Activated CD8-positive, alpha-beta memory T cell treated with anti-CD3 and anti-CD28 coated beads, Interleukin-2, amount 50 U/mL, for 24 hours (primary cell): Measurements from ENCODE around the gene THAP9.
A peak's percentile ranks its signal among the peaks of the same experiment; 100 is the strongest.
"Not testable (repeated sequence)": the region's sequence is repeated elsewhere in the genome, so short reads cannot be mapped to it uniquely, and the experiment has no call there.

Source experiments
- DNase-seq: peaks from one replicate; pipeline ENCODE4 v3.0.0-alpha.2; 2020; ENCODE audit errors: extremely low read depth

Gene THAP9

DNA sequence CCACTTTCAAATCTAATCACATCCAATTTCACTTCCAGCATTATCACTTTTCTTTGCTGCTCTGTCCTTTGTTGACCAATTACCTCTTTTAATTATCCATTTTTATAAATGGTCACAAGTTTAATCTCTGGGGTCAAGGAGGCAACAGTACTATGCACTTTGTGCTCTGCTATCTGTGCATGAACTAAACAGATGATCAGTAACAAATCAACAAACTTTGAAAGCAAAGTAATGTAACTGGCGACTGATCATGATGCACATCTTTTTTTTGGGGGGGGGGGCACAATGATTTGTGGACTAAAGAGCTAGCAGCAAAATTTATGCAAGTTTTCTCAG lies 8.1 kb upstream of the THAP9 start:
- no peak for DNase-seq

DNA sequence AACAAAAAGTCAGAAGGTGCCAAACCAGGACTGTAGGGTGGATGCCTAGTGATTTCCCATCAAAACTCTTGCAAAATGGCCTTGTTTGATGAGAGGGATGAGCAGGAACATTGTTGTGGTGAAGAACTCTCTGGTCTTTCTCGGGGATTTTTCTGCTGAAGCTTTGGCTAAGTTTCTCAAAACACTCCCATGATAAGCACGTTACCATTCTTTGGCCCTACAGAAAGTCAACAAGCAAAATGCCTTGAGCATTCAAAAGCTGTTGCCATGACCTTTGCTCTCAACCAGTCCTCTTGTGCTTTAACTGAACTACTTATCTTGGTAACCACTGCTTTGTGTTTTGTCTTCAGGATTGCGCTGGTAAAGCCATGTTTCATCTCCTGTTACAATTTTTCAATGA lies 6.6 kb upstream of the THAP9 start:
- no peak for DNase-seq

DNA sequence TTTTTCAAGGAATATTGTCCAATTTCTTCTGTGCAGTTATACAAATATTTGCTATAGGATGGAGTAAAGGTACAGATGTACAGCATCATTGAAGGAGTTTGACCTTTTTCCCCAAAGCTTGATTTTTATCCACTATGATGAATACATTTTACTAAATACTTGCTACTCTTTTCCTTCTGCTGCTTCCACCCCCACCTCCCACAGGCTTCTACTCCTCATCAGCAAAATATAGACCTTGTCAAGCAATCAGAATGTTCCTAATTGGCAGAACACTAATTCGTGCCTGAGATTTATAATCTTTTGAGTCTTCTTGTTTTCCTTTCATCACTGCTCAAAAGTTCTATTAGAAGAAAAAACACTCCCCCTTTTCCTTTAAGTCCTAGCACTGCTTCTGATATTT lies 3.8 kb upstream of the THAP9 start:
- no peak for DNase-seq

DNA sequence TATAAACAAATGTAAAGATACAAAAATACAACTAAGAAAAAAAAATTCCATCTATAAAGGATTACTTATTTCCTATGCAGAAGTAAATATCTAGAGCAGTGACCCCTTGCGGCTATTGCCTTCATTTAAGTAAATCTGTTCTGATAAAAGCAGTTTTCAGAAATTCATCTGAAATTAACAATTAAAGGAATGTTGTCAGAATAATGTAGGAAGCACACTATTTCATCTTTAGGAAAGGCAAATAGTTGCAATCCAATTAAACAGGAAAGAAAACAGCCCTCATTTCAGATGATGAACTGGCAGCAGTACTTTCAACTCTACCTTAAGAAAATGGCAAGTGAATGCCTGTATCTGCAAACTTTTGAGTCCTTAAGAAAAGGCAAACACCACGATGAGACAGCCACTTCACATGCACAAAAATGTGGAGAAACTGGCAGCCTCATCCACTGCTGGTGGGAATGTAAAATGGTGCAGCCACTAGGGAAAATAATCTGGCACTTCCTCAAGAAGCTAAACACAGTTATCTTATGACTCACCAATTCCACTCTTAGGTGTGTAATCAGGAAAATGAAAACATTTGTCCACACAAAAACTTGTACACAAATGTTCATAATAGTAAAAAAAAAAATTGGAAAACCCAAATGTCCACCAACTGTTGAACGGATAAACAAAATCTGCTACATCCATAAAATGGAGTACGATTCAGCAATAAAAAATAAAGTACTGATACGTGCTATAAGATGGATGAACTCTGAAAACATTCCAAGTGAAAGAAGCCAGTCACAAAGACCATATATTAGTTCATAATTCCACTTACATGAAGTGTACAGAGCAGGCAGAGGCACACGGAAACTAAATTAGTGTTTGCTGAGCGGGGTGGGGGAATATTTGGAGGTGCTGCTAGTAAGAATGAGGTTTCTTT lies 2.0 kb upstream of the THAP9 start:
- no peak for DNase-seq

DNA sequence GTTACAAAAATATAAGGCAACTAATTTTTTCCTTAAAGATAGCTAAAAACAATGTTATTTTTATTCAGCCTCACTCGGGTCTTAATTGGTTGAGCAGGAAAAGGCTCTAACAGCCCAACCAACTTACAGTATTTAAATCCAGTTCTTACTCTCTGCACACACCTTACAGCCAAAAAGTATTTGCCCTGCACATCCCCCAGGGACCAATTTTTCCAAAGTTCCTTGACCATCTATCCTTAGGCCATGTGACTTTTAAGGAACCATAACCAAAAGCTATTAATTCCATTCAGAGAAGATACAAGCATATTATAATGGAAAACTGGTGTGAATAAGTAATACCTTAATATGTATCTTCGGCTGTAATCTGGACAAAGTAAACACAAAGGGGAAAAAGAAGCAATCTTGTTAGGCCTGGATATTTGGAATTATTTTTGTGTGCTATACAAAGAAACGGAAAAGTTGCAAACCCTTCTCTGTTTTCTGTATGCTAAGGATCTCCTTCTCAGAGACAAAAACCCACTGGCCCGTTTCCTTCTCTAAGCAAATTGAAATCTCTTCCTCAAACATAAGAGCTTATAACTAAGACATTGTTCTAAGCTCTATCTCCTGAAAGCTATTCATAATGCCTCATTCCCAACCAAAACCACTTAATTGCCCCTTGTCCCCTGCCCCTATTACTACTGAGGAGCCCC lies 1.0 kb upstream of the THAP9 start:
- no peak for DNase-seq

DNA sequence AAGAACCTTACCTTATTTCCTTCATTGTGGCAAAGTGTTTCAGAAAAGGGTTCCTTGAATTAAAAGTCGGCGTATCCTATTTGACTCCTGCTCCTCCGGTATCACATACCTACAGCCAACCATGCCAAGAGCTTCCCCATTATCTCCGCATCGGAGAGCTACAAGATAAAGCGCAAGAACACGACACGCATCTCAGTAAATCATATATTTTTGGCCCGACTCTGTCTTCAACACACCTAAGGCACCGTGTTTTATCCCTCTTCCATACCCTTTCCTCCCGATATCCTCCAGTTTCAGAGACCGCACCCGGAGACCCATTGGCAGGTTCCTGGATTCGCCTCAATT lies 497 bp upstream of the THAP9 start:
- DNase-seq = no peak

DNA sequence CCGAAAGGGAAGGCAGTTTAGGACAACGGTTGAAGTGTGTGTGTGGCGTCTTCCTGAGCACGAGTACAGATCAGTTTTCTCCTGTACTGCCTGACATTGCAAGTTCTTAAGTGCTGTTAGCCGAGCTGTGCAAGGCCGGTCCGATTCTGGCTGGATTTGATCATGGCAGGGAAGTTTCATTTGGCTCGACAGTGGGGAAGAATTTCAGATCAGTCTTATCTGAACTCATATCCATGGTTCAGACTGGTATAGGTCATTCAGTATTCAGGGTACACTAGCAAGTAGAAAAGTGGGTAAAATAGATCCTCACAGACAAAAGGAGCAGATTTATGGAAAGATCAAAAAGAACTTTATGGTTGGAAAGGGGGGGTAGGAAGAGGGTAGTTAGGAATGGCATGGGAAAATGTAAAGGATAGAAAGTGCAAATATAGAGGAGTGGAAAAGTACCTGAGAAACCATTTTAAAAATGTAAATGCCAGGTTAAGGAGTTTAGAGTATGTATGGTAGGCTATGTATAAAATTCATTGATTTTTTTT lies 716 bp downstream of the THAP9 start:
- DNase-seq = no peak

DNA sequence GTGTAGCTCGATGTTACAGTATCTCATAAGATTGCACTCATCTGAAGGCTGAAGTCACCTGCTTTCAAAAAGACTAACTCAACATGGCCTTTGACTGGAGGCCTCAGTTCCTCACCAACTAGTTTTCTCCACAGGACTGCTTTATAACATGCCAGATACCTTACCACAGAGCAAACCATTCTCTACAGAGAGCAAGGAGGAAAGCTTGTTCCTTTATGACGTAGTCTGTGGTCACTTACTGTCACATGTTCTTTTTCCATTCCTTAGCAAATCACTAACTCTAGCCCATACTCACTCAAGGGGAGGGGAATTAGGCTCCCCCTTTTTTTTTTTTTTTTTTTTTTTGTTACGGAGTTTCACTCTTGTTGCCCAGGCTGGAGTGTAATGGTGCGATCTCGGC lies 3.2 kb downstream of the THAP9 start:
- no peak for DNase-seq

DNA sequence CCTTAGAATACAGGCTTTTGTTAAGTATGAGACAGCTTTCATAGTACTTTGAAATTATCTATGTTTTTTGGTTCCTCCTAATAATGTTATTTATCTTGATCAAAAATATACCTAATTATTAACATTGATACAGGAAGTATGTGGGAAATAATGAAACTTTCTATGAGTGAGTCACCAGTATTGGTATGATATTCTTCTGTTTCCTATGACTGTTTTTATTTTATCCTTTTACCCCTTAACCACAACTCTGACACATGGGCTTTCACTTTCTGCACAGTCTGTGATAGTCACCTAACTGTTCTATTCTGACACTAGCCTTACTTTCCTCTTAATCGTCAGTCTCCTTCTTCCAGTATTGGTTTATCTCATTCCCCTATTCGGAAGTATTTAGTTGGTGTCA lies 4.7 kb downstream of the THAP9 start:
- DNase-seq = peak; percentile 26

DNA sequence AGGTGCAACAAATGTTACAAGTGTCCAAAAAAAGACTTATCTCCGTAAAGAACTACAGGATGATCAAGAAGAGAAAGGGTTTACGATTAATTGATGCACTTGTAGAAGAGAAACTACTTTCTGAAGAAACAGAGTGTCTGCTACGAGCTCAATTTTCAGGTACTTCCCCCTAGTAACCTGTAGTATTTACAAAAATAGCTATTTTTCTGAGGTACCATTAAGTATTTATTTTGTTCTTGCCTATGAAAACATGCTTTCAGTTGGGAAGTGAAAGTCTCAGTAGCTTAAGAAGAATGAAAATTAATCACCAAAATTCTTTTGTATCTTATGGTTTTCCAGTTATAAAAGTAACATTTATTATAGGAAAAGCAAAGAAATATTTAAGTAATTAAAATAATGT lies 5.9 kb downstream of the THAP9 start:
- no peak for DNase-seq

DNA sequence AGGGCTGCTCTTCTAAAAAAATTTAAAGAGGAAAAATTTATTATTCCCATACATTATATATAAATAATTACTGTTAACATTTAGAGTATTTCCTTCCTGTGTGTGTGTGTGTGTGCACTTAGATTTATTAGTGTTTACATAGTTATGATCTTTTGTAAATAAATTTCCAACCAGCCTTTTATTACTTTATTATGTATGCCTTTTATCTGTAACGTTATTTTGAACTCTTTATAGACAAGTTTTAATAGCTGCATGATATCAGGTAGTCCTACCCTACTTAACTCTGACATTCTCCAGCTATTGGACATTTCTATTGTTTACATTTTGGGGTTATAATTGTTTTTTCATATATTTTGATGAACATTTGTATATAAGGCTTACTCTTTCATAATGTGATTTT lies 8.8 kb downstream of the THAP9 start:
- no peak for DNase-seq

DNA sequence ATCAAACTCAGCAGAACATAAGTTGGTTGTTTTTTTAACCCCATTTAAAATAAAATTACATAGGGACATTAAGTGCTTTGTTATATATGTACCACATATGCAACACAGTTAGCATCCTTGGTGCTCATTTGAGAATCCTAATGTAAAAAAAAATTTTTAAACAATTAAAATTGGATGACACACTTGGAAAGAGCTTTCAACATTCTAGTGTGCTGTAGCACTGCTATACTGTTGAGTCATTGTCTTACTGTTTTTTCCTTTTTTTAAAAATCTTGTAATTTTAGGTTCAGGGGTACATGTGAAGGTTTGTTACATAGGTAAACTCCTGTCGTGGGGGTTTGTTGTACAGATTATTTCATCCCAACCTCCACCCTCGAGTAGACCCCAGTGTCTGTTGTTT lies 12.8 kb downstream of the THAP9 start:
- no peak for DNase-seq

DNA sequence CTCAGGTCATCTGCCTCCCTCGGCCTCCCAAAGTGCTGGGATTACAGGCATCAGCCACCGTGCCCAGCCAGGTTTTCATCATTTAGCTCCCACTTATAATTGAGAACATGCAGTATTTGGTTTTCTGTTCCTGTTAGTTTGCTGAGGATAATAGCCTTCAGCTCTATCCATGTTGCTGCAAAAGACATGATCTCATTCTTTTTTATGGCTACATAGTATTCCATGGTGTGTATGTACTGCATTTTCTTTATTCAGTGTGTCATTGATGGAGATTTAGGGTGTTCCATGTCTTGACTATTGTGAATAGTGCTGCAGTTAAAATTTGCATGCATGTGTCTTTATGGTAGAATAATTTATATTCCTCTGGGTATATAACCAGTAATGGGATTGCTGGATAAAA lies 13.4 kb downstream of the THAP9 start:
- DNase-seq = not testable (repeated sequence)

DNA sequence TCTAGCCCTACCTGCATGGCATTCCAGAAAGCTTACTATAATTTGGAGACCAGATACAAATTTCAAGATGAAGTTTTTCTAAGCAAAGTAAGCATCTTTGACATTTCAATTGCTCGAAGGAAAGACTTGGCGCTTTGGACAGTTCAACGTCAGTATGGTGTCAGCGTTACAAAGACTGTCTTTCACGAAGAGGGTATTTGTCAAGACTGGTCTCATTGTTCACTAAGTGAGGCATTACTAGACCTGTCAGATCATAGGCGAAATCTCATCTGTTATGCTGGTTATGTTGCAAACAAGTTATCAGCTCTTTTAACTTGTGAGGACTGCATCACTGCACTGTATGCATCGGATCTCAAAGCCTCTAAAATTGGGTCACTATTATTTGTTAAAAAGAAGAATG lies 17.6 kb downstream of the THAP9 start:
- no peak for DNase-seq

DNA sequence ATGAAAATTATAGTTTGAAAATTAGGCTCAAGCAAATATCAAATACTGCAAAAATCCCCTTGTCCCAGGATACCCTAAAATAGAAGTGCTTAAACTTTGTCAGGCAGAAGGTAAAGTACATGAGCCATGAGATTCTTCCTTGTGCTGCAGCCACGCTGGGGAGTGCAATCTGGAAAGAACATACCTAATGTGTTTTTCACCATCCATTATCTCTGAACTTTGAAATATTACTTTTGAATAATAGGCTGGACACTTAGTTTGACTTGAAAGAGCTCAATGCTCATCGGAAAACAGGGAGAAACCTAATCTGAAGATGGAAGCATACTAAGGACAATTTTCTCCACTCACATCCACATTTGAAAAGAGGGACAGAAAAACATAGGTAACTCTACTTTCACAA lies 18.9 kb downstream of the THAP9 start:
- no peak for DNase-seq

DNA sequence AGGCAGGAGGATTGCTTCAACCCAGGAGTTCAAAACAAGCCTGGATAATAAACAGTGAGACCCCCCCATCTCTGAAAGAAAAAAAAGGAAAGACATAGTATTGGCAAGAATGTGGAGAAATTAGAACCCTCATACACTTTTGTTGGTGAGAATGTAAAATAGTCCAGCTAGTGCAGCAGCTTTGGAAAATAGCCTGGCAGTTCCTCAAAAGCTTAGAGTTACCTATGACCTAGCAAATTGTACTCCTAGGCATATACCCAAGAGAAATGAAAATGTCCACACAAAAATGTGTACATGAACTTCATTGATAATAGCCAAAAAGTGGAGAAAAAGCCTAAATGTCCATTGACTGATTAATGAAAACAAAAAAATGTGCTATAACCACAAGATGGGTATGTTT lies 21.3 kb downstream of the THAP9 start:
- DNase-seq = no peak

DNA sequence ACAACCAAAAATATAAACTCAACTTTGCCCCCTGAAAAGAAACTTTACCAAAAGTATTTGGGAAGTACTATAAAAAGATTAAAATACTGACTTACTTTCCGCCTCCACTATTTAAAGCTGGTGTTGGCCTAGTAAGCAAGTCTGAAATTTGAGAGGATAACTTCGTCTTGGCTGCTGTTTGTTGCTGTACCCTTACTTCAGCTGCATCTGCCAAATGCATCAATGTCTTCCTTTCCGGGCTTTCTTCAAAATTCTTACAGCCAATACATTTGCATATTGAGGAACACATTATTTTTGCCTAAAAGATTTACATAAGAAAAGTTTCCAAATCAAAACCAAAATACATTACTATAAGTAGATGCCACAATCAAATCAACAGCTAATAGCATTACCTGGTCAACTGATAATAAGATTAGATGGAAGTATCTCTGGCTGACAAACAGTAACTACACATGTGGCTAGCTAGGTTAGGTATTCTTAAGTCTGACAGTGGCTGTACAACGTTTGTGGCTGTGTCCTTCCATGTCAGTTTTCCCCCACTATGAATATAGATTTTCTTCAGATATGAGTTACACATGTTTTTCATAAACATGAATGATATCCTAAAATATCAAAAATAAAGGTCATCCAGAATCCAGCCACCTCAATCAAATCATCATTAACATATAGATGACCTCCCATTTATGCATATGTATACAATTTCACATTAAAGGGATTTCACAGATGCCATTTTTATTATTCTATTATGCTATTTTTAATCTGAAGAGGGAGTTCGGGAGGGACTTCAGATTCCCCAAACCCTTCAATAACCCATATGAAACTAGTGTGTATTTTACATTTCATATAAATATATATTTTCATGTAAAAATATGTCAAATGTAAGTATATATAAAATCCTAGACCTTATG lies 30.6 kb downstream of the THAP9 start:
- DNase-seq = no peak

DNA sequence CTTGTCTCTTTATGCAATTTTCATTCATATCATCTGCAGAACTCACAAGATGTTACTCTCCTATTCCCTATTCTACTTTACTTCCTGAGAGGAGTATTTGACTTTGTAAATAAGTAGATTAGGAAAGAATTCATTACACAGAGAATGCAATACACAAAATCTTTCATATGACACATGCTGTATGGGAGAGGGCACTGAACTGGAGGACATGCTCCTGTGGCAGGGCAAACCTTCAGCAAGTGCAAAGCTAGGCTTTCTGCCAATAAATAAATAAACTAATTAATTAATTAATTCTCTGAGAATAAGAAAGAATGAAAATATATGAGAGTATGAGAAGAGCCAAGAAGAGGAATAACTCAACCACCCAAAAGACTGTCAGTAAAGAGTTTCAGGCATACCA lies 33.9 kb downstream of the THAP9 start:
- DNase-seq = no peak

DNA sequence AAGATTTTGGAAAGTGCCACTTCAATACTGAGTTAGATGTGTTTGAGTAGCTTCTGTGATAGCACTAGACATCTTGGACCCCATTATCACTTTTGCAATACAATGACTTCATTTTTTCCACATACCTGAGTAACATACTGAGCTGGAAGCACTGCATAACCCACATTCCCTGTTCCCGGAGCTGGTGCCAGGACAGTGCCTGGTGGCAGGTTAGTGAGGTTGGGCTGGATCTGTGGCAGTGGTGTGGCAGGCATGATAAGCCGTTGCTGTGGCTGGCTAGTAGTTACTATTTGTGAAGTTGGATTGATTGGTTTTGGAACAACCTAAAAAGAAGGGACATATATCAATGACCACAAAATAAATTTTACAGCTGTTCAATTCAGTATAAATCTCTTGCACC lies 38.9 kb downstream of the THAP9 start:
- no peak for DNase-seq

DNA sequence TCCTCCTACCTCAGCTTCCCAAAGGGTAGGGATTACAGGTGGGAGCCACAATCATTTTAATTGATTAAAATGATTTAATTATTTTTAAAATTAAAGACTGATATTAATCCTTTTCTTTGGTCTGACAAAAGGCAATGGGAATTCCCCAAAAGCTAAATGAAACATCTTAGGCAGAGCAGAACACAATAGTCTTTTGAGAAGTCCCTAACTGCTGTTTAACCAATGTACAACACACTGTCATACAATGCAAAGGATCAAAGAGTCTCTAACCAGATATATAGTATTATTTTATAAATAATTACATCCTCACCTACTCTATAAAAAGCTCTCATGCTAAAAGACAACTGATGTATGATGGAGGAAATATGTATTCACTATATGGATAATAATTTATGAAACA lies 47.0 kb downstream of the THAP9 start:
- DNase-seq = no peak

DNA sequence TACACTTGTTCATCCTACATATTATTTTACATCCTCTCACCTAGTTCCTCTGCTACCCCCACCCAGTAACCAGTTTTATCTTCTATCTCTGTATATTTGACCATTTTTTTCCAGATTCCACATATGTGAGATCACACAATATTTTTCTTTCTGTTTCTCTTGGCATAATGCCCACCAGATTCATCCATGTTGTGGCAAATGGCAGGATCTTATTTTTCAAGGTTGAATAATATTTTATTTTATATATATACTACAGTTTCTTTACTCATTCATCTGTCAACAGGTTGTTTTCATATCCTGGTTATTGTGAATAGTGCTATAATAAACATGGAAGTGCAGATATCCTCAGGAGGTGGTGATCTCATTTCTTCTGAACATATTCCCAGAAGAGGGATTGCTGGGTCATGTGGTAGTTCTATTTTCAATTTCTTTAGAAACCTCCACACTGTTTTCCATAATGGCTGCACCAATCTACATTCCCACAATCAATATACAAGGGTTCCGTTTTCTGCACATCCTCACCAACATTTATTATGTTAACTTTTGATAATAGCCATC lies 48.2 kb downstream of the THAP9 start:
- no peak for DNase-seq

DNA sequence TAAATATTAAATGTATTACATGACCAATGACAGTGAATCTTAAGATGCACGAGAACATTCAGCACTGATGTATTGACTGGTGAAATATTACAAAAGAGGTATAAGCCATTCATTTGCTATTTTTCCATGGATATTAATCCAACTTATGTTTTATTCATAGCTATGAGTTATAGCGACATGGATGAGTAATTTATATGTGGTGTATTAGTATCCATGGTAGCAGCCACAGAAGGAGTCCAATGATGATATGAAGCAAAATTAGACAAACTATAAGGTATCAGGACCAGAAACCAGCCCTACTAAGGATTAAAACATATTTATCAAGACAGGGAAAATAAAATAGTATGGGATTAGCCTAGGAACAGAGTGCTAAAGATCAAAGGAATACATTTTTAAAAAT lies 50.7 kb downstream of the THAP9 start:
- DNase-seq = no peak
